Measurements from ENCODE around the gene SAP30.

DNA sequence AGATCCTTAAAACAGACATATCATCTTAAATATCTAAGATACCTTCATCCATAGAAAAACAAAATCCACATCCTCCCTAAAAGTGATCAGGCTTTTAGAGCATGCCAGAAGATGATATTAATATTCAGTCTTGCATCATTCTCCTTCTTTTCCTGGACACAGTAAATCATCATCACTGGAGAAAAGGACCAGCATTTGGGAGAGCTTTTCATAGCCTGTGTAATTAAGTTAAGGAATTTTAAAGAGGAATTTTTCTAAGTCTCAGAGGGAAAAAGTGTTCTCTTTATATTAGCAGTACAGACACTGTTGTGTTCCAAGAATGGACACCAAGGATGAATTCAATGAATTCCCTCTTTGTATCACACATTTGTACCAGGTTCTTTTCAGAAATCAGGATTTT is 27.5 kb downstream of the SAP30 start:
- TF ChIP-seq ZNF133 (CRISPR knock-in tag; IDR thresholded peaks at IDR 0.05): no peak
- TF ChIP-seq PHB2 (IDR thresholded peaks at IDR 0.05; ENCODE audit: low read depth): no peak
- TF ChIP-seq CBX3 (IDR thresholded peaks at IDR 0.05; ENCODE audit: borderline replicate concordance in 1 of 2, low read length in 2 of 2): no peak
- TF ChIP-seq RBM25 (IDR thresholded peaks at IDR 0.05; ENCODE audit: low read depth, low read length, severe bottlenecking): no peak
